NCI-H187 (cell line): ENCODE results near the gene ZNRF1.
"Not testable (repeated sequence)": the region's sequence is repeated elsewhere in the genome, so short reads cannot be mapped to it uniquely, and the experiment has no call there.

ENCODE experiments used
- DNase-seq, 2 experiments: peaks; one replicate each; lab custom pipeline; 2025; lab: John Stamatoyannopoulos, UW

The ZNRF1 gene

GRCh38 chr16:75080205-75081029 is 81.6 kb downstream of the ZNRF1 start:
- no peak for DNase-seq

DNA sequence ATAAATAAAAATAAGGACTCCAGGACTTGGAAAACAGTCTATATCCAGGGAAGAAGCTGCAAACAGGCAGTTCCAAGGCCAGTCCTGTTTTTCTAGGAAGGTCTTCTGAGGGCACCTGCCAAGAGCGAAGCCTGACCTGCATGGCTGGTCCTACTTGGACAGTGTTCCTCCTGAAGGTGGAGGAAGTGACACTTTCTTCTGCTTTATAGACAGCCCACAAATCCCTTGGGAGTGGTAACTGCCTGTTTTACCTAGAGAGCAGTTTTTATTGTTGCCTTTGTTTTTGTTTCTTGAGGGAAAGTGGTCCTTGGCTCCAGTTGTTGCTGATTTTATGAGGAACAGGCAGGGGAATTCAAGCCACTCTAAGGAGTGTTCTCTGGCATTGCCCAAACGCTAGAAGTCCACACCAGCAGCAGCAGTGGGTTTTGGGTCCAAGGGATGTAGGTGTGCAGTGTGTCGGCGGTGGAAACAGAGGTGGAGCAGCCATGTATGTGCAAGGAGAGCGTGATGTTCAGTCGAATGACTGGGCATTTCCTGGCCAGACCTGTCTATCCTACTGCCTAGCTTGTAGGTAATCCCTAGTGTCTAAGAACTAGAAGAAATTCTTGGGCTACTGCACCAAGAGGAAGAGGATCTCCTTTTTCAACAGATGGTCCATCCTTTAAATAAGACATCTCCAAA is 82.5 kb downstream of the ZNRF1 start:
- no peak for DNase-seq

DNA sequence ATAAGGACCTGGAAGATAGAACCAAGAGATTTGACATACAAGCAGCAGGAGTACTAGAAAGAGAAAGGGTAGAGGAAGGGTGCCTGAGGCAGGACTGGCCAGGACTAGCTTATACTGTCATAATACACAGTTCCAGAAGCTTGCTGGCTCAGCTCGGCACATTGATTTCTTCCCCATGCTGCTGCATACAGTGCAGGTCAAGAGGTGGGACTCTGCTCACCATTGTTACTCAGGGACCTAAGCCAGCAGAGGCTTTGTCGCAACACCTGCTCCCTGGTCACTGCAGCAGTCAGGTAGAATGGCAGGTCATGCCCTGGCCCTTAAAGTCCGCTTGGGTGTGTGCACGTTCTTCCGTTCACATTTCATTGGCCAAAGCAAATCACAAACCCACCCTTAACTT is 85.0 kb downstream of the ZNRF1 start:
- DNase-seq, result no peak

GRCh38 chr16:75085556-75085955 is 86.7 kb downstream of the ZNRF1 start:
- no peak for DNase-seq

- no peak for DNase-seq
These were observed 87.5 kb downstream of the ZNRF1 start for GRCh38 chr16:75086281-75086680.

- DNase-seq, result no peak
These were observed 88.0 kb downstream of the ZNRF1 start for GRCh38 chr16:75086688-75087374.

GRCh38 chr16:75087375-75087979 is 88.7 kb downstream of the ZNRF1 start:
- DNase-seq, result peak; percentile 18 to 44

- DNase-seq, result no peak
These were observed 89.4 kb downstream of the ZNRF1 start for GRCh38 chr16:75088216-75088615.

- no peak for DNase-seq
These were observed 90.1 kb downstream of the ZNRF1 start for GRCh38 chr16:75088934-75089333.

DNA sequence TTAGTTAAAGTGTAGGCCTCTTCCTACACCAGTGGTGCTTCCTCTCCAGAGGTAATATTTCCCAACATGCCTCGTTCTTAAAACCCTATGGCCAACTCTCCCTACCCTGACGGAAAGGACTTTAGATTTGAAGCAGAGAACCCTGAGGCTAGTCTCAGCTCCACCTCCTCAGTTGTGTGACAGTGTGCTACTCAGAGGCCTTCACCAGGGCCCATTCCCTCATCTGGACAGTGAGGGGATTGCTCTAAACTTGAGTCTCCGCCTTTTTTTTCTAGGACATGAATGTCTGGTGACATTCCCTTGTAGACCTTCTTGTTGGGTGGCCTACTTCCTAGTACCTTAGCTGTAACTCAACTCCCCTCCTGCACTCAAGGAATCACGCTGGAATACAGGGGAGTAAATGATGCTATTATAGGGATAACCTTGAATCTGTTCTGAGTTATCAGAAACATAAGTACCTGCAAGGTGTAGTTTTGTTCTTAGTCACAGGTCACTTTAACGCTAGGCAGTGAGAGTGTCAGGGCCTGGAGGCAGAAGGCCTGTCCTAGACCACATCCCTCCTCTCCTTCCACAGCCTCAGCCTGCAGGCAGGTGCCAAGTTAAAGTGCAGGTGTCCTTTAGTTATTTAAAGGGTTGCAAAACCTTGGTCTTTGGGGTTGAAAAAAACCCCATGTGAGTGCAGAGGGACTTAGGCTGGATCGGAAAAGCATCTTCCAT is 90.8 kb downstream of the ZNRF1 start:
- no peak for DNase-seq

- not testable (repeated sequence) for DNase-seq
These were observed 92.1 kb downstream of the ZNRF1 start for GRCh38 chr16:75090899-75091298.

DNA sequence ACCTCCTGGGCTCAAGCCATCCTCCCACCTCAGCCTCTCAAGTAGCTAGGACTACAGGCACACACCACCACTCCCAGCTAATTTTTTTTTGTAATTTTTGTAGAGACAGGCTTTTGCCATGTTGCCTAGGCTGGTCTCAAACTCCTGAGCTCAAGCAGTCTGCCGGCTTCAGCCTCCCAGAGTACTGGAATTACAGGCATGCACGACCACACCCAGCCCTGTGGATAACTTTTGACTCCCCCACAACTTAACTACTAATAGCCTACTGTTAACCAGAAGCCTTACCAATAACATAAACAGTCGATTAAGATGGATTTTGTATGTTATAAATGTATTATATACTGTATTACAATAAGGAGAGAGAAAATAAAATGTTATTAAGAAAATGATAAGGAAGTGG is 92.8 kb downstream of the ZNRF1 start:
- DNase-seq, result not testable (repeated sequence)

DNA sequence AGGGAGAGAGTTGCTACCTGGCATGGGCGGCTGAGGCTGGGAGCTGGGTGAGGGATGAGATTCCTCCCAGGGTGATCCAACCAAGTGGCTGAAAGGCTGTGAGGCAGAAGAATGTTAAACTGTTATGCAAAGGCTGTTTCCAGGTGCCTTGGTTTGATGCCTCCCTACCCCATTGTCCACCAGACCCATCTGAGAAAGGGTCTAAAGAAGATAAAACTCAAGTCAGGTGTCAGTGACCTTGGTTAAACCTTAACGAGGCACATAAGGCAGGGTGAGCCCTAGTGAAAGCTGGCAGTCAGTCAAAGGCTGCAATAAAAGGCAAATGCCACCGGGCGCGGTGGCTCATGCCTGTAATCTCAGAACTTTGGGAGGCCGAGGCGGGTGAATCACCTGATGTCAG is 94.0 kb downstream of the ZNRF1 start:
- DNase-seq, result no peak

GRCh38 chr16:75093598-75094540 is 95.0 kb downstream of the ZNRF1 start:
- no peak for DNase-seq

GRCh38 chr16:75095204-75095621 is 96.4 kb downstream of the ZNRF1 start:
- DNase-seq, result no peak

GRCh38 chr16:75096656-75097055 is 97.8 kb downstream of the ZNRF1 start:
- DNase-seq, result no peak

GRCh38 chr16:75097191-75097761 is 98.5 kb downstream of the ZNRF1 start:
- no peak for DNase-seq

GRCh38 chr16:75097941-75098901 is 99.4 kb downstream of the ZNRF1 start:
- no peak for DNase-seq

- no peak for DNase-seq
These were observed 100.3 kb downstream of the ZNRF1 start for GRCh38 chr16:75099075-75099667.
